Large intestine (tissue), 3 donors: Measurements from ENCODE around the gene ABCG1. TPM values are rescaled to one million over a fixed set of nuclear protein-coding genes. Genes with fewer than 3 reads are reported as not detected.
A peak's percentile ranks its signal among the peaks of the same experiment; 100 is the strongest.

Source experiments
- DNase-seq, 2 donors: peaks; one replicate each; pipeline versions ENCODE4 v3.0.0 to v3.0.0-alpha.2; 2013
- H3K27ac ChIP-seq: one replicate; pipeline ENCODE4 v1.5.1; 2013; ENCODE audit warnings: low read length
- H3K27me3 ChIP-seq: 2 replicates; pipeline ENCODE4 v1.6.1; 2013; ENCODE audit warnings: low read length; ENCODE audit not compliant: control insufficient read depth, insufficient read depth
- H3K36me3 ChIP-seq: 2 replicates; pipeline ENCODE4 v1.6.1; 2013; ENCODE audit warnings: low read length; ENCODE audit not compliant: control insufficient read depth, insufficient read depth
- H3K4me1 ChIP-seq: one replicate; pipeline ENCODE4 v1.6.1; 2013; ENCODE audit warnings: low read length; ENCODE audit not compliant: control insufficient read depth, insufficient read depth
- H3K4me3 ChIP-seq: one replicate; pipeline ENCODE4 v1.5.1; 2013; ENCODE audit warnings: low read length
- H3K9me3 ChIP-seq: one replicate; pipeline ENCODE4 v1.6.1; 2013; ENCODE audit warnings: mild to moderate bottlenecking, low read depth, low read length, moderate library complexity; ENCODE audit not compliant: control insufficient read depth
- WGBS: methylation state at CpG from one replicate; pipeline ENCODE4 v1.1.5; 2013; ENCODE audit warnings: low lambda C conversion rate; ENCODE audit not compliant: insufficient coverage; 5-methylcytosine and 5-hydroxymethylcytosine counted together
- polyA plus RNA-seq: library from polyadenylated mRNA; unstranded; fragments of 120-200 nt; gene quantifications from one replicate; pipeline ENCODE4 v1.2.1, GENCODE V29; 2013

ABCG1 gene
- polyA plus RNA-seq, 1 donor = 6.4 TPM

- Histone ChIP-seq H3K27ac (no peak overlapping the region), H3K4me1 (no peaks in the 10 kb centered on the region), H3K27me3 (no peaks in the 10 kb centered on the region), H3K9me3 (no peaks in the 10 kb centered on the region), H3K4me3 (no peak overlapping the region), H3K36me3 (no peaks in the 10 kb centered on the region)
- no peak for DNase-seq
- no CpG with 5 or more reads among the region's 10 CpGs for WGBS
Observed at GRCh38 chr21:42202321-42202720, 16.6 kb upstream of the ABCG1 start.

- no peaks in the 10 kb centered on the region for H3K27me3 ChIP-seq
Observed at GRCh38 chr21:42203321-42203720, 15.6 kb upstream of the ABCG1 start.

GRCh38 chr21:42203936-42204335, 15.0 kb upstream of the ABCG1 start:
- H3K4me1 ChIP-seq = peaks cover 2% of the 10 kb centered on the region
- WGBS = 71% methylated on average over 1 of the region's 1 CpG
- DNase-seq = no peak
- H3K27ac ChIP-seq = no peak overlapping the region
- no peaks in the 10 kb centered on the region for H3K27me3 ChIP-seq
- H3K9me3 ChIP-seq = no peaks in the 10 kb centered on the region
- no peak overlapping the region for H3K4me3 ChIP-seq
- H3K36me3 ChIP-seq = no peaks in the 10 kb centered on the region

More at GRCh38 chr21:42203321-42203720, 15.6 kb upstream of the ABCG1 start:
- no peaks in the 10 kb centered on the region for H3K4me1 ChIP-seq
- no peaks in the 10 kb centered on the region for H3K36me3 ChIP-seq
- no peaks in the 10 kb centered on the region for H3K9me3 ChIP-seq
- H3K4me3 ChIP-seq = no peak overlapping the region
- WGBS = 96% methylated on average over 4 of the region's 5 CpGs
- no peak overlapping the region for H3K27ac ChIP-seq
- no peak for DNase-seq

- H3K4me1 ChIP-seq = peaks cover 5% of the 10 kb centered on the region
Observed at GRCh38 chr21:42207426-42207825, 11.5 kb upstream of the ABCG1 start.

GRCh38 chr21:42208036-42208435, 10.9 kb upstream of the ABCG1 start:
- Histone ChIP-seq H3K9me3 (no peaks in the 10 kb centered on the region), H3K36me3 (no peaks in the 10 kb centered on the region), H3K4me1 (peaks cover 5% of the 10 kb centered on the region), H3K27ac (no peak overlapping the region), H3K27me3 (no peaks in the 10 kb centered on the region), H3K4me3 (no peak overlapping the region)
- no peak for DNase-seq

More at GRCh38 chr21:42207426-42207825, 11.5 kb upstream of the ABCG1 start:
- no peaks in the 10 kb centered on the region for H3K36me3 ChIP-seq
- no peak overlapping the region for H3K27ac ChIP-seq
- H3K4me3 ChIP-seq = no peak overlapping the region
- H3K27me3 ChIP-seq = no peaks in the 10 kb centered on the region
- H3K9me3 ChIP-seq = no peaks in the 10 kb centered on the region
- DNase-seq = no peak
- no CpG with 5 or more reads among the region's 2 CpGs for WGBS

GRCh38 chr21:42208801-42209490, 10.0 kb upstream of the ABCG1 start:
- Histone ChIP-seq H3K4me3 (no peak overlapping the region), H3K4me1 (peaks cover 5% of the 10 kb centered on the region), H3K36me3 (no peaks in the 10 kb centered on the region), H3K9me3 (no peaks in the 10 kb centered on the region), H3K27ac (peak overlapping the region; percentile 20), H3K27me3 (no peaks in the 10 kb centered on the region)
- WGBS = 71% methylated on average over 1 of the region's 5 CpGs
- DNase-seq = peak in 1 of 2 donors; percentile 72

GRCh38 chr21:42209801-42210479, 9.0 kb upstream of the ABCG1 start:
- Histone ChIP-seq H3K36me3 (no peaks in the 10 kb centered on the region), H3K27me3 (no peaks in the 10 kb centered on the region), H3K4me3 (no peak overlapping the region), H3K4me1 (peaks cover 7% of the 10 kb centered on the region), H3K9me3 (peaks cover 3% of the 10 kb centered on the region), H3K27ac (no peak overlapping the region)
- 100% methylated on average over 1 of the region's 11 CpGs for WGBS
- no peak for DNase-seq

- DNase-seq = no peak
- H3K36me3 ChIP-seq = no peaks in the 10 kb centered on the region
- peaks cover 6% of the 10 kb centered on the region for H3K27me3 ChIP-seq
- H3K4me1 ChIP-seq = peaks cover 7% of the 10 kb centered on the region
- H3K27ac ChIP-seq = no peak overlapping the region
- WGBS = 100% methylated on average over 1 of the region's 3 CpGs
- H3K4me3 ChIP-seq = no peak overlapping the region
- peaks cover 7% of the 10 kb centered on the region for H3K9me3 ChIP-seq
Observed at GRCh38 chr21:42212266-42212665, 6.7 kb upstream of the ABCG1 start.

GRCh38 chr21:42213082-42213774, 5.7 kb upstream of the ABCG1 start:
- no peak for DNase-seq
- no peak overlapping the region for H3K4me3 ChIP-seq
- H3K9me3 ChIP-seq = peaks cover 7% of the 10 kb centered on the region
- peaks cover 7% of the 10 kb centered on the region for H3K4me1 ChIP-seq
- H3K27me3 ChIP-seq = peaks cover 11% of the 10 kb centered on the region
- H3K36me3 ChIP-seq = no peaks in the 10 kb centered on the region
- H3K27ac ChIP-seq = no peak overlapping the region
- no CpG with 5 or more reads among the region's 5 CpGs for WGBS

GRCh38 chr21:42214081-42214750, 4.7 kb upstream of the ABCG1 start:
- no peaks in the 10 kb centered on the region for H3K36me3 ChIP-seq
- peak; percentile 48 to 57 for DNase-seq
- H3K4me1 ChIP-seq = peaks cover 5% of the 10 kb centered on the region
- no peak overlapping the region for H3K27ac ChIP-seq
- H3K27me3 ChIP-seq = peaks cover 18% of the 10 kb centered on the region
- peaks cover 7% of the 10 kb centered on the region for H3K9me3 ChIP-seq
- whole genome bisulfite sequencing = no CpG with 5 or more reads among the region's 10 CpGs
- H3K4me3 ChIP-seq = no peak overlapping the region
